WTC11 (cell line): Measurements from ENCODE around the gene GSTM1. TPM values are rescaled to one million over a fixed set of nuclear protein-coding genes. Genes with fewer than 3 reads are reported as not detected.

ENCODE experiments used
- ATAC-seq: fragments of 200-7000 bp; cut with Tn5 transposase; 2 replicates; pipeline ENCODE4 v1.10.0; 2021; ENCODE audit warnings: mild to moderate bottlenecking, moderate library complexity
- CTCF ChIA-PET: fragments of 300-600 bp; sonication (Branson Sonifier 250); formaldehyde crosslinking; loops from one replicate; lab custom pipeline; 2021; ENCODE audit warnings: antibody characterized with exemption; lab: Charles Lee
- POLR2A ChIA-PET: fragments of 350-600 bp; sonication (Branson Sonifier 250); formaldehyde crosslinking; loops from one replicate; lab custom pipeline; 2021; ENCODE audit warnings: antibody characterized with exemption; lab: Charles Lee
- DNase-seq: peaks from one replicate; pipeline ENCODE4 v3.0.0; 2021; ENCODE audit warnings: low spot score
- H3K27ac Mint-ChIP-seq: 2 replicates; pipeline ENCODE4 v1.8.0; 2021; ENCODE audit warnings: mixed read lengths
- H3K27me3 Mint-ChIP-seq: 2 replicates; pipeline ENCODE4 v1.8.0; 2021; ENCODE audit warnings: low read depth, mild to moderate bottlenecking, moderate library complexity, mixed read lengths
- H3K36me3 Mint-ChIP-seq: 2 replicates; pipeline ENCODE4 v1.8.0; 2021; ENCODE audit warnings: mixed read lengths
- H3K4me1 Mint-ChIP-seq: 2 replicates; pipeline ENCODE4 v1.8.0; 2022; ENCODE audit warnings: mixed read lengths
- H3K4me3 Mint-ChIP-seq: 2 replicates; pipeline ENCODE4 v1.8.0; 2021; ENCODE audit warnings: mild to moderate bottlenecking, moderate library complexity, mixed read lengths
- H3K9me3 Mint-ChIP-seq: 2 replicates; pipeline ENCODE4 v1.8.0; 2021; ENCODE audit warnings: mixed read lengths
- FOXJ3 ChIP-seq: sonication (generic); formaldehyde crosslinking; IDR thresholded peaks from 2 replicates; pipeline ENCODE4 v1.9.0; 2021; ENCODE audit warnings: missing genetic modification reagents, mild to moderate bottlenecking, borderline replicate concordance
- GTF2I ChIP-seq: fragments of 250-450 bp; sonication (Bioruptor Pico); conservative IDR thresholded peaks from 2 replicates; pipeline ENCODE4 v1.4.0; 2021; ENCODE audit warnings: mild to moderate bottlenecking
- JAZF1 ChIP-seq: fragments of 250-450 bp; sonication (Bioruptor Pico); IDR thresholded peaks from 2 replicates; pipeline ENCODE4 v1.9.0; 2021; ENCODE audit warnings: moderate library complexity, mild to moderate bottlenecking, inconsistent platforms
- JUN ChIP-seq: sonication (generic); formaldehyde crosslinking; IDR thresholded peaks from 2 replicates; pipeline ENCODE4 v1.8.0; 2023; ENCODE audit warnings: mild to moderate bottlenecking, missing genetic modification reagents
- MYBL2 ChIP-seq: sonication (generic); formaldehyde crosslinking; IDR thresholded peaks from 2 replicates; pipeline ENCODE4 v1.8.1; 2023; ENCODE audit warnings: mild to moderate bottlenecking, moderate library complexity, missing genetic modification reagents
- RELA ChIP-seq: sonication (generic); formaldehyde crosslinking; IDR thresholded peaks from 2 replicates; pipeline ENCODE4 v1.8.1; 2022; ENCODE audit warnings: missing genetic modification reagents, mild to moderate bottlenecking, borderline replicate concordance
- SMAD3 ChIP-seq: sonication (generic); formaldehyde crosslinking; IDR thresholded peaks from 2 replicates; pipeline ENCODE4 v1.8.0; 2022; ENCODE audit warnings: missing genetic modification reagents, mild to moderate bottlenecking, borderline replicate concordance
- SOX15 ChIP-seq: fragments of 250-450 bp; sonication (Bioruptor Pico); IDR thresholded peaks from 2 replicates; pipeline ENCODE4 v1.9.0; 2021; ENCODE audit warnings: mild to moderate bottlenecking
- total RNA-seq: library from RNA; stranded (reverse); gene quantifications from 3 replicates; pipeline ENCODE4 v1.2.3, GENCODE V29; 2021
- TF ChIP-seq, protein P1 (sequence below): sonication (generic); formaldehyde crosslinking; conservative IDR thresholded peaks from 2 replicates; pipeline ENCODE4 v1.8.1; 2023; ENCODE audit warnings: mild to moderate bottlenecking, low read depth, missing genetic modification reagents, moderate library complexity
- TF ChIP-seq, protein P2 (sequence below): fragments of 250-450 bp; sonication (Bioruptor Pico); IDR thresholded peaks from 2 replicates; pipeline ENCODE4 v1.9.0; 2021; ENCODE audit warnings: mild to moderate bottlenecking
- TF ChIP-seq, protein P3 (sequence below): sonication (generic); formaldehyde crosslinking; IDR thresholded peaks from 2 replicates; pipeline ENCODE4 v1.8.0; 2022; ENCODE audit warnings: mild to moderate bottlenecking, missing genetic modification reagents
- TF ChIP-seq, protein P4 (sequence below): sonication (generic); formaldehyde crosslinking; IDR thresholded peaks from 2 replicates; pipeline ENCODE4 v1.8.0; 2022; ENCODE audit warnings: missing genetic modification reagents

GSTM1 gene
- total RNA-seq, 1 experiment from 2014 or later: not detected

DNA sequence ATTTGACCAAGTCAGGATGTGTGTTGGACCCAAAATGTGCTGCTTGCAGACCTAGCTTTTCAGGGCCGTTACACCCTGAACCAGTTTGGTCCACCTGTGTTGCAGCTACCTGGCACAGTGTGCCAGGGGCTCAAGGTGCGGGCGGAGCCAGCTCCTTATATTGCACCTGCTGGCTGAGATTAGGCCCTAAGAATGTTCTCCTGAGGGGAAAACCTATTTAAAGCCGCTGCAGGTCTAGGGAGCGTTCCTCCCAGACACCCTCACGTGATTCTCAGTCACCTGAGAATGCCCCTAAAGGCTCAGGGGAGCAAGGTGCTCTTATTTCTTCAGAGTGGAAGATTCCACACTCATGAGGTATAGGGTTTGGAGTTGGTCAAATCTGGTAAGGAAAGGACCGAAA is 41.3 kb downstream of the GSTM1 start:
- ChIA-PET POLR2A (no interaction called here), CTCF (interaction anchor here (1.0 to 2.1 kb wide), 2 partner anchors 89 to 256 kb away, joined by 3 to 7 read pairs; partner anchors contain the start of gene AHCYL1)
- no peak overlapping the region for H3K27ac Mint-ChIP-seq
- TF ChIP-seq JUN (CRISPR knock-in tag) (no peak), SMAD3 (CRISPR knock-in tag) (no peak), GTF2I (CRISPR knock-in tag) (no peak), MYBL2 (CRISPR knock-in tag) (no peak)
- TF ChIP-seq, protein P1, sequence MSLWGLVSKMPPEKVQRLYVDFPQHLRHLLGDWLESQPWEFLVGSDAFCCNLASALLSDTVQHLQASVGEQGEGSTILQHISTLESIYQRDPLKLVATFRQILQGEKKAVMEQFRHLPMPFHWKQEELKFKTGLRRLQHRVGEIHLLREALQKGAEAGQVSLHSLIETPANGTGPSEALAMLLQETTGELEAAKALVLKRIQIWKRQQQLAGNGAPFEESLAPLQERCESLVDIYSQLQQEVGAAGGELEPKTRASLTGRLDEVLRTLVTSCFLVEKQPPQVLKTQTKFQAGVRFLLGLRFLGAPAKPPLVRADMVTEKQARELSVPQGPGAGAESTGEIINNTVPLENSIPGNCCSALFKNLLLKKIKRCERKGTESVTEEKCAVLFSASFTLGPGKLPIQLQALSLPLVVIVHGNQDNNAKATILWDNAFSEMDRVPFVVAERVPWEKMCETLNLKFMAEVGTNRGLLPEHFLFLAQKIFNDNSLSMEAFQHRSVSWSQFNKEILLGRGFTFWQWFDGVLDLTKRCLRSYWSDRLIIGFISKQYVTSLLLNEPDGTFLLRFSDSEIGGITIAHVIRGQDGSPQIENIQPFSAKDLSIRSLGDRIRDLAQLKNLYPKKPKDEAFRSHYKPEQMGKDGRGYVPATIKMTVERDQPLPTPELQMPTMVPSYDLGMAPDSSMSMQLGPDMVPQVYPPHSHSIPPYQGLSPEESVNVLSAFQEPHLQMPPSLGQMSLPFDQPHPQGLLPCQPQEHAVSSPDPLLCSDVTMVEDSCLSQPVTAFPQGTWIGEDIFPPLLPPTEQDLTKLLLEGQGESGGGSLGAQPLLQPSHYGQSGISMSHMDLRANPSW (CRISPR knock-in tag): no peak
- H3K27me3 Mint-ChIP-seq: peaks cover 39% of the 10 kb centered on the region
- peaks cover 13% of the 10 kb centered on the region for H3K4me1 Mint-ChIP-seq
- peaks cover 31% of the 10 kb centered on the region for H3K9me3 Mint-ChIP-seq
- no peak for DNase-seq
- H3K36me3 Mint-ChIP-seq: peaks cover 23% of the 10 kb centered on the region
- no peak overlapping the region for H3K4me3 Mint-ChIP-seq
- no peak for ATAC-seq

DNA sequence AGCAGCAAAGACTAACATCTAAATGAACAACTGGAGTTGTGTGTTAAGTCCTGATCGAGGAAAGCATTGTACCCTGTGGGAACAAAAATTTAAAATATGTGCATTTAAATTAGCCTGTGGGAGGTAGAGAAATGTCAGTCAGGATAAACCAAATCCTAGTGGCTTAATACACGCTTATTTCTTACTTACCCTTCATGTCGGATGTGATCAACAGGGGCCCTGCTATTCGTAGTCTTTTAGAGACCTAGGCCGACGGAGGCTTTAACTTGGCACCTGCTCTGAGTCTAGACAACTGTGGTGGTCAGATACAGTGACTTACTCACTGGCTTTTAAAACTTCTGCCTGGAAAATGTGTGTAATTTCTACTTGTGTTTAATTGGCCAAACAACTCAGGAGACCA is 43.0 kb downstream of the GSTM1 start:
- Mint-ChIP-seq H3K4me3 (no peak overlapping the region), H3K4me1 (peaks cover 13% of the 10 kb centered on the region), H3K27ac (no peak overlapping the region), H3K36me3 (peaks cover 20% of the 10 kb centered on the region), H3K27me3 (peaks cover 39% of the 10 kb centered on the region), H3K9me3 (peaks cover 32% of the 10 kb centered on the region)
- ATAC-seq (no peak), DNase-seq (no peak)
- ChIA-PET POLR2A (no interaction called here), CTCF (no interaction called here)
- TF ChIP-seq FOXJ3: no peak
- TF ChIP-seq, protein P2, sequence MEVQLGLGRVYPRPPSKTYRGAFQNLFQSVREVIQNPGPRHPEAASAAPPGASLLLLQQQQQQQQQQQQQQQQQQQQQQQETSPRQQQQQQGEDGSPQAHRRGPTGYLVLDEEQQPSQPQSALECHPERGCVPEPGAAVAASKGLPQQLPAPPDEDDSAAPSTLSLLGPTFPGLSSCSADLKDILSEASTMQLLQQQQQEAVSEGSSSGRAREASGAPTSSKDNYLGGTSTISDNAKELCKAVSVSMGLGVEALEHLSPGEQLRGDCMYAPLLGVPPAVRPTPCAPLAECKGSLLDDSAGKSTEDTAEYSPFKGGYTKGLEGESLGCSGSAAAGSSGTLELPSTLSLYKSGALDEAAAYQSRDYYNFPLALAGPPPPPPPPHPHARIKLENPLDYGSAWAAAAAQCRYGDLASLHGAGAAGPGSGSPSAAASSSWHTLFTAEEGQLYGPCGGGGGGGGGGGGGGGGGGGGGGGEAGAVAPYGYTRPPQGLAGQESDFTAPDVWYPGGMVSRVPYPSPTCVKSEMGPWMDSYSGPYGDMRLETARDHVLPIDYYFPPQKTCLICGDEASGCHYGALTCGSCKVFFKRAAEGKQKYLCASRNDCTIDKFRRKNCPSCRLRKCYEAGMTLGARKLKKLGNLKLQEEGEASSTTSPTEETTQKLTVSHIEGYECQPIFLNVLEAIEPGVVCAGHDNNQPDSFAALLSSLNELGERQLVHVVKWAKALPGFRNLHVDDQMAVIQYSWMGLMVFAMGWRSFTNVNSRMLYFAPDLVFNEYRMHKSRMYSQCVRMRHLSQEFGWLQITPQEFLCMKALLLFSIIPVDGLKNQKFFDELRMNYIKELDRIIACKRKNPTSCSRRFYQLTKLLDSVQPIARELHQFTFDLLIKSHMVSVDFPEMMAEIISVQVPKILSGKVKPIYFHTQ: no peak
- TF ChIP-seq SOX15: no peak
- no peak for TF ChIP-seq JAZF1 (CRISPR knock-in tag)
- TF ChIP-seq, protein P3, sequence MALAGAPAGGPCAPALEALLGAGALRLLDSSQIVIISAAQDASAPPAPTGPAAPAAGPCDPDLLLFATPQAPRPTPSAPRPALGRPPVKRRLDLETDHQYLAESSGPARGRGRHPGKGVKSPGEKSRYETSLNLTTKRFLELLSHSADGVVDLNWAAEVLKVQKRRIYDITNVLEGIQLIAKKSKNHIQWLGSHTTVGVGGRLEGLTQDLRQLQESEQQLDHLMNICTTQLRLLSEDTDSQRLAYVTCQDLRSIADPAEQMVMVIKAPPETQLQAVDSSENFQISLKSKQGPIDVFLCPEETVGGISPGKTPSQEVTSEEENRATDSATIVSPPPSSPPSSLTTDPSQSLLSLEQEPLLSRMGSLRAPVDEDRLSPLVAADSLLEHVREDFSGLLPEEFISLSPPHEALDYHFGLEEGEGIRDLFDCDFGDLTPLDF (CRISPR knock-in tag): no peak
- TF ChIP-seq RELA (CRISPR knock-in tag): no peak
- TF ChIP-seq, protein P4, sequence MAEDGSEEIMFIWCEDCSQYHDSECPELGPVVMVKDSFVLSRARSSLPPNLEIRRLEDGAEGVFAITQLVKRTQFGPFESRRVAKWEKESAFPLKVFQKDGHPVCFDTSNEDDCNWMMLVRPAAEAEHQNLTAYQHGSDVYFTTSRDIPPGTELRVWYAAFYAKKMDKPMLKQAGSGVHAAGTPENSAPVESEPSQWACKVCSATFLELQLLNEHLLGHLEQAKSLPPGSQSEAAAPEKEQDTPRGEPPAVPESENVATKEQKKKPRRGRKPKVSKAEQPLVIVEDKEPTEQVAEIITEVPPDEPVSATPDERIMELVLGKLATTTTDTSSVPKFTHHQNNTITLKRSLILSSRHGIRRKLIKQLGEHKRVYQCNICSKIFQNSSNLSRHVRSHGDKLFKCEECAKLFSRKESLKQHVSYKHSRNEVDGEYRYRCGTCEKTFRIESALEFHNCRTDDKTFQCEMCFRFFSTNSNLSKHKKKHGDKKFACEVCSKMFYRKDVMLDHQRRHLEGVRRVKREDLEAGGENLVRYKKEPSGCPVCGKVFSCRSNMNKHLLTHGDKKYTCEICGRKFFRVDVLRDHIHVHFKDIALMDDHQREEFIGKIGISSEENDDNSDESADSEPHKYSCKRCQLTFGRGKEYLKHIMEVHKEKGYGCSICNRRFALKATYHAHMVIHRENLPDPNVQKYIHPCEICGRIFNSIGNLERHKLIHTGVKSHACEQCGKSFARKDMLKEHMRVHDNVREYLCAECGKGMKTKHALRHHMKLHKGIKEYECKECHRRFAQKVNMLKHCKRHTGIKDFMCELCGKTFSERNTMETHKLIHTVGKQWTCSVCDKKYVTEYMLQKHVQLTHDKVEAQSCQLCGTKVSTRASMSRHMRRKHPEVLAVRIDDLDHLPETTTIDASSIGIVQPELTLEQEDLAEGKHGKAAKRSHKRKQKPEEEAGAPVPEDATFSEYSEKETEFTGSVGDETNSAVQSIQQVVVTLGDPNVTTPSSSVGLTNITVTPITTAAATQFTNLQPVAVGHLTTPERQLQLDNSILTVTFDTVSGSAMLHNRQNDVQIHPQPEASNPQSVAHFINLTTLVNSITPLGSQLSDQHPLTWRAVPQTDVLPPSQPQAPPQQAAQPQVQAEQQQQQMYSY (CRISPR knock-in tag): no peak
